ENCODE results near the gene RHD.
"Not testable (repeated sequence)": the region's sequence is repeated elsewhere in the genome, so short reads cannot be mapped to it uniquely, and the experiment has no call there.

The RHD gene

GRCh38 chr1:25259813-25260212 lies 12.5 kb upstream of the RHD start:
- not testable (repeated sequence) for H3K36me3 ChIP-seq (ENCODE audit: control insufficient read depth, insufficient read depth, low read length); H3K4me1 ChIP-seq (ENCODE audit: control insufficient read depth, insufficient read depth, low read length, poor library complexity, severe bottlenecking); H3K9me3 ChIP-seq (ENCODE audit: control insufficient read depth, low read length); H3K27ac ChIP-seq (ENCODE audit: low read depth, low read length, severe bottlenecking); H3K4me3 ChIP-seq (ENCODE audit: extremely low read depth, insufficient read depth, low read length, poor library complexity, severe bottlenecking)
- WGBS, 2 experiments (ENCODE audit: insufficient coverage in 2 of 2): 100% methylated on average over 1 of the region's 7 CpGs

GRCh38 chr1:25260336-25260735 lies 12.0 kb upstream of the RHD start:
- H3K27ac ChIP-seq (ENCODE audit: low read depth, low read length, severe bottlenecking): not testable (repeated sequence)
- WGBS, 2 experiments (ENCODE audit: insufficient coverage in 2 of 2): 100% methylated on average over 2 of the region's 3 CpGs; no CpG with 5 or more reads in 1 of the 2 experiments

GRCh38 chr1:25266554-25267287 lies 5.6 kb upstream of the RHD start:
- H3K27ac ChIP-seq (ENCODE audit: low read depth, low read length, severe bottlenecking); H3K9me3 ChIP-seq (ENCODE audit: control insufficient read depth, low read length); H3K36me3 ChIP-seq (ENCODE audit: control insufficient read depth, insufficient read depth, low read length); H3K4me1 ChIP-seq (ENCODE audit: control insufficient read depth, insufficient read depth, low read length, poor library complexity, severe bottlenecking): not testable (repeated sequence)
- peak overlapping the region; percentile 39 for H3K4me3 ChIP-seq (ENCODE audit: extremely low read depth, insufficient read depth, low read length, poor library complexity, severe bottlenecking)
- 0% methylated on average over 4 to 6 of the region's 45 CpGs for WGBS, 2 experiments (ENCODE audit: insufficient coverage in 2 of 2)

More at GRCh38 chr1:25260336-25260735, 12.0 kb upstream of the RHD start:
- H3K36me3 ChIP-seq (ENCODE audit: control insufficient read depth, insufficient read depth, low read length); H3K4me3 ChIP-seq (ENCODE audit: extremely low read depth, insufficient read depth, low read length, poor library complexity, severe bottlenecking); H3K4me1 ChIP-seq (ENCODE audit: control insufficient read depth, insufficient read depth, low read length, poor library complexity, severe bottlenecking); H3K9me3 ChIP-seq (ENCODE audit: control insufficient read depth, low read length): not testable (repeated sequence)

- H3K9me3 ChIP-seq (ENCODE audit: control insufficient read depth, low read length); H3K36me3 ChIP-seq (ENCODE audit: control insufficient read depth, insufficient read depth, low read length); H3K4me1 ChIP-seq (ENCODE audit: control insufficient read depth, insufficient read depth, low read length, poor library complexity, severe bottlenecking): not testable (repeated sequence)
- WGBS, 2 experiments (ENCODE audit: insufficient coverage in 2 of 2): 0% methylated on average over 16 to 20 of the region's 56 CpGs
- peak overlapping the region; percentile 39 for H3K4me3 ChIP-seq (ENCODE audit: extremely low read depth, insufficient read depth, low read length, poor library complexity, severe bottlenecking)
- H3K27ac ChIP-seq (ENCODE audit: low read depth, low read length, severe bottlenecking): peak overlapping the region; percentile 59
Measured at GRCh38 chr1:25267288-25268142, 4.8 kb upstream of the RHD start.

GRCh38 chr1:25268143-25268760 lies 4.1 kb upstream of the RHD start:
- 60 to 72% methylated on average over 6 to 7 of the region's 14 CpGs for WGBS, 2 experiments (ENCODE audit: insufficient coverage in 2 of 2)
- not testable (repeated sequence) for H3K9me3 ChIP-seq (ENCODE audit: control insufficient read depth, low read length); H3K27ac ChIP-seq (ENCODE audit: low read depth, low read length, severe bottlenecking); H3K4me1 ChIP-seq (ENCODE audit: control insufficient read depth, insufficient read depth, low read length, poor library complexity, severe bottlenecking); H3K36me3 ChIP-seq (ENCODE audit: control insufficient read depth, insufficient read depth, low read length)
- H3K4me3 ChIP-seq (ENCODE audit: extremely low read depth, insufficient read depth, low read length, poor library complexity, severe bottlenecking): peak overlapping the region; percentile 39

- 80% methylated on average over 1 of the region's 4 CpGs; no CpG with 5 or more reads in 1 of the 2 experiments for WGBS, 2 experiments (ENCODE audit: insufficient coverage in 2 of 2)
- H3K36me3 ChIP-seq (ENCODE audit: control insufficient read depth, insufficient read depth, low read length); H3K9me3 ChIP-seq (ENCODE audit: control insufficient read depth, low read length); H3K4me3 ChIP-seq (ENCODE audit: extremely low read depth, insufficient read depth, low read length, poor library complexity, severe bottlenecking); H3K4me1 ChIP-seq (ENCODE audit: control insufficient read depth, insufficient read depth, low read length, poor library complexity, severe bottlenecking); H3K27ac ChIP-seq (ENCODE audit: low read depth, low read length, severe bottlenecking): not testable (repeated sequence)
Measured at GRCh38 chr1:25275648-25276047, 3.3 kb downstream of the RHD start.

GRCh38 chr1:25277295-25277694 lies 5.0 kb downstream of the RHD start:
- H3K4me1 ChIP-seq (ENCODE audit: control insufficient read depth, insufficient read depth, low read length, poor library complexity, severe bottlenecking); H3K27ac ChIP-seq (ENCODE audit: low read depth, low read length, severe bottlenecking); H3K9me3 ChIP-seq (ENCODE audit: control insufficient read depth, low read length); H3K4me3 ChIP-seq (ENCODE audit: extremely low read depth, insufficient read depth, low read length, poor library complexity, severe bottlenecking); H3K36me3 ChIP-seq (ENCODE audit: control insufficient read depth, insufficient read depth, low read length): not testable (repeated sequence)
- no CpG with 5 or more reads among the region's 1 CpG for WGBS, 2 experiments (ENCODE audit: insufficient coverage in 2 of 2)

GRCh38 chr1:25278358-25278757 lies 6.0 kb downstream of the RHD start:
- not testable (repeated sequence) for H3K4me3 ChIP-seq (ENCODE audit: extremely low read depth, insufficient read depth, low read length, poor library complexity, severe bottlenecking); H3K27ac ChIP-seq (ENCODE audit: low read depth, low read length, severe bottlenecking); H3K9me3 ChIP-seq (ENCODE audit: control insufficient read depth, low read length); H3K36me3 ChIP-seq (ENCODE audit: control insufficient read depth, insufficient read depth, low read length); H3K4me1 ChIP-seq (ENCODE audit: control insufficient read depth, insufficient read depth, low read length, poor library complexity, severe bottlenecking)
- 60% methylated on average over 1 of the region's 2 CpGs for WGBS, 2 experiments (ENCODE audit: insufficient coverage in 2 of 2)

GRCh38 chr1:25278790-25279189 lies 6.5 kb downstream of the RHD start:
- H3K27ac ChIP-seq (ENCODE audit: low read depth, low read length, severe bottlenecking): not testable (repeated sequence)
- WGBS, 2 experiments (ENCODE audit: insufficient coverage in 2 of 2): 100% methylated on average over 1 of the region's 8 CpGs; no CpG with 5 or more reads in 1 of the 2 experiments

GRCh38 chr1:25279693-25280111 lies 7.4 kb downstream of the RHD start:
- WGBS, 2 experiments (ENCODE audit: insufficient coverage in 2 of 2): no CpG with 5 or more reads among the region's 5 CpGs
- not testable (repeated sequence) for H3K4me1 ChIP-seq (ENCODE audit: control insufficient read depth, insufficient read depth, low read length, poor library complexity, severe bottlenecking); H3K4me3 ChIP-seq (ENCODE audit: extremely low read depth, insufficient read depth, low read length, poor library complexity, severe bottlenecking); H3K27ac ChIP-seq (ENCODE audit: low read depth, low read length, severe bottlenecking); H3K9me3 ChIP-seq (ENCODE audit: control insufficient read depth, low read length); H3K36me3 ChIP-seq (ENCODE audit: control insufficient read depth, insufficient read depth, low read length)

More at GRCh38 chr1:25278790-25279189, 6.5 kb downstream of the RHD start:
- H3K9me3 ChIP-seq (ENCODE audit: control insufficient read depth, low read length); H3K36me3 ChIP-seq (ENCODE audit: control insufficient read depth, insufficient read depth, low read length); H3K4me3 ChIP-seq (ENCODE audit: extremely low read depth, insufficient read depth, low read length, poor library complexity, severe bottlenecking); H3K4me1 ChIP-seq (ENCODE audit: control insufficient read depth, insufficient read depth, low read length, poor library complexity, severe bottlenecking): not testable (repeated sequence)
